ENCODE data around the gene OR5C1.
"Not testable (repeated sequence)": the region's sequence is repeated elsewhere in the genome, so short reads cannot be mapped to it uniquely, and the experiment has no call there.

OR5C1 gene

DNA sequence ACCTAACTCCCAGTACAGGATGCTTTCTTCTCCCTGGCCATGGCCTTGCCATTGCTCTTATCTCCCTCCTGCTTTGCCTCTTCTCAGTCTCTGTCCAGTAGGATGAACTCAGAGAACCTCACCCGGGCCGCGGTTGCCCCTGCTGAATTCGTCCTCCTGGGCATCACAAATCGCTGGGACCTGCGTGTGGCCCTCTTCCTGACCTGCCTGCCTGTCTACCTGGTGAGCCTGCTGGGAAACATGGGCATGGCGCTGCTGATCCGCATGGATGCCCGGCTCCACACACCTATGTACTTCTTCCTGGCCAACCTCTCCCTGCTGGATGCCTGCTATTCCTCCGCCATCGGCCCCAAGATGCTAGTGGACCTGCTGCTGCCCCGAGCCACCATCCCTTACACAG is at the start of gene OR5C1:
Gene OR5C1, plus strand, starts transcription at position 103 of the 400 bp plus-strand sequence. Its CDS starts 0 bp downstream, at position 103.
- no peak for DNase-seq

DNA sequence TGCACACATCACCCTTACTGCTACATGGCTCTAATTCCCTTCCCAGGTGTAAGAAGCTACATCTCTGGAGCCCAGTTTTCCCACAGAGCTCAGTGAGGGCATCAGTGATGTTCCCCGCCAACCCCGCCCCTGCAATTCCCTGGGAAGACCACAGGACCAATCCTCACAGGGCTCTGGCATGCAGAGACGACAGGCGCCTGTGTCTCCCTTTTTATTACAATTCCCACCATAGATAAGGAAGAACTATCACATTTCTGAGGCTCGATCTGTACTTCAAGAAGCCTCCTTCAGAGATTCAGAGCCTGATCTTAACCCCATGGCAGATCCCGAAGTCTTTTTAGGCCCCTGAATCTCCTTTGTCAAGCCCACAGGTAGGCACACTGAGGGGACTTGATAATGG is 46.7 kb upstream of the OR5C1 start, which contains the start of gene OR1L6:
Gene OR1L6, plus strand, starts transcription at position 301 of the 400 bp plus-strand sequence. CDS start 7,545 bp downstream, outside the sequence.
- no peak for DNase-seq

GRCh38 chr9:122754825-122755224 is 33.9 kb upstream of the OR5C1 start:
- DNase-seq: no peak

DNA sequence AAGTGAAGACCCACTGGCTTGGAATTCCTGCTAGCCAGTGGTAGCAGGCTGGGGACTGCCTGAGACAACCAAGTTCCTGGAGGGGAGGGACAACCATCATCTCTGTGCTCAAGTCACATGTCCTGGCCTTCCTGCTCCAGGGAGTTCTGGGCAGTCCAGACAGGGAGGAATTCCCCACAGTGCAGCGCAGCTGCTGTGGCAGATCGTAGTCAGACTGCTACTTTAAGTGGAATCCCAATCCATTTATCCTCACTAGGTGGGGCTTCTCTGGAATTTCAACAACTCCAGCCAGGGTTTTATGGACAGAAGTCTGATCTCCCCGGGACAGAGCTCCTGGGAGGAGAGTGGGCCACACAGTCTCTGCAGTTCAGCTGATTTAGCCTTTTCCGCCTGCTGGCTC is 20.9 kb upstream of the OR5C1 start:
- DNase-seq: no peak

DNA sequence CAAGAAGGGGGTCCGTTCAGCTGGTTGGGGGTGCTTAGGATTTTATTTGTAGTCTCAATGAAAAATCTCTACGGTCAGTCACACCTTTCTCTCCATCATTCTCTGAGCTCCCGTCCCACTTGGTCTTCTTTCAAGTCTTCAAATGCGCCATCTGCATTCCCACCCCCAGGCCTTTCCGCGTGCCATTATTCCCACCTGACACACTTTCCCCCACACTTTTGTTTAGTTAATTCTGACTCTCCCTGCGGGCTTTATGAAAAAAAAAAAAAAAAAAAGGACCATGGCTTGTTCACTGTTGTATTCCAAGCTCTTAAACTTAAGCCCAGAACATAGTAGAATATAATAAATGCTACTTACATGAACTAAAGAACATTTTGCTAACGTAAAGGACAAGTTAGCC is 11.7 kb upstream of the OR5C1 start:
- DNase-seq: no peak

DNA sequence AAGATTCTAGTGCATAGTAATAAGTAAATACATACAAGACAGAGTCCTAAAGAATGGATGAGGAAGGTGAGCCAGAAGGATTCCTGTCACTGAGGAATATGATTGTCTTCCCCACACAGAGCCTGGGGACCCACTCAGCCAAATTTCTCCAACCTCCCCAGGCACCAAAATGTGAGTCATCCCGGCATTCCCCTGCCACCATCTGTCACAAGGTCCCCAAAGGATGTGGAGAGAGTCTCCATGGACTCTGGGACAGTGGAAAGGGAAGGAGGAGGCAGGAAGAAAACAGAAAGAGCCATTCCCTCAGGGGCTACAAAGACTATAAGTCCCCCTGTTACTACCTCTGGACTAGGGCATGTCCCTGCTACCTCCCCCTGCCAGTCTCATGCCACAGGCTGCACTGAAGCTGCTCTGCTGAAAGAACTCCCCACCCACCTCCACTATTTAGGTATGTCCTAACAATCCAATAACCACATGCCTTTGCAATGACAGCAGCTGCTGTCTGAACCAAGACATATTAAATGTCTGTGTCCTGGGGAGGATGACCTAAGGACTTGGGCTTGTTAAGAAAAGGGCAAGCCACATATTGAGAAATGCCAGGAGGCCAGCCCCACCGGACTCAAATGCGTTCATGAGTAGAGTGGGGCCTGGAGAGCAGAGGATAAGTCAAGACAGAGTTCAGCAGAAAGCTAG is 10.7 kb upstream of the OR5C1 start:
- DNase-seq: no peak

GRCh38 chr9:122779181-122779580 is 9.6 kb upstream of the OR5C1 start:
- no peak for DNase-seq

DNA sequence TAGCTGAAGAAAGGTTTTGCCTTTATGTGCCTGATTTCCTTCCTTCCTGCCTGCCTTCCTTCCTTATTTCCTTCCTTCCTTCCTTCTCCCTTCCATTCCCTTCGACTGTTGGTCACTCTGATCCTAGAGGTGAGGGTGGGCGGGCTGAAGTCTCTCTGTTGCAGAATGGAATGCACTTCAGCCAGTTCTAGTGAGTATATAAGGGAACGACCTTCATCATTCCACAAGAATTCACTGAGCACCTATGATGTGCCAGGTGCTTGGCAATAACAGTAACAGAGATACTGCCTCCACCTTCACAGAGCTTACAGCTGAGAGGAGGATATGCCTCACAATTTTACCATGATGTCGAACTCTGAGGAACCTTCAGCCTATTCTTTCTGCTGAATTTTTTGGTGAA is 8.7 kb upstream of the OR5C1 start:
- no peak for DNase-seq

DNA sequence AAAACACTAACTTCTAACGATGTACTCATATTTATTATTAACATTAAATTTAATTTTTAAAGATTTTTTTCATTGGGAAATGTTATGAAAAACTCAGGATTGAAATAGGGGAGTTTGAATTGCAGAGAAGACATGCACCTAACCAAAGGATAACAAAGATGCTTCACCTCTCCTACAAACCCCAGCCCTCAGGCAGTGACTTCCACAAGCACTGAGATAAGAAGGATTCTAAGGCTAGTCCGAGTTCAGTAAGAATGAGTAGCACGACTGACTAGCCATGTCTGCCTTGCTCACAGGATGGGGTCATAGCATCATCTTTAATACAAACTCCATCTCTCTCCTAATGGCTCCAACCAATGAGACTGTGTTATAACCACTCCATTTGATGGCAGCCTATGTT is 7.1 kb upstream of the OR5C1 start:
- DNase-seq: no peak

DNA sequence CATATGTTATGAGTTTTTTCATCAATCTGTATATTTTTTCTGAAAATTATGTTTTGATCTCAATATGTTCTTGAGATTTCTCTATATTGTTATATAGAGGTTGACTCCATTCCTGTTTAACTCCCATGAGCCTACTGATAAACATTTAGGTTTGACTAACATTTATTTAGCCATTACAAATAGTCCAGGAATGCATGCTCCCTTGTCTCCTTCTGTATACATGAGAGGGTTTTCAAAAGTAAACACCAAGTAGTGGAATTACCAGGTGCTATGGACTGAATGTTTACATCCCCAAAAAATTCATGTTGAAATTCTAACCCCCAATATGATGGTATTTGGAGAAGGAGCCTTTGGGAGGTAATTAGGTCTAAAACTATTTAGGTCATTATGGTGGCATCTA is 3.5 kb upstream of the OR5C1 start:
- DNase-seq: no peak

DNA sequence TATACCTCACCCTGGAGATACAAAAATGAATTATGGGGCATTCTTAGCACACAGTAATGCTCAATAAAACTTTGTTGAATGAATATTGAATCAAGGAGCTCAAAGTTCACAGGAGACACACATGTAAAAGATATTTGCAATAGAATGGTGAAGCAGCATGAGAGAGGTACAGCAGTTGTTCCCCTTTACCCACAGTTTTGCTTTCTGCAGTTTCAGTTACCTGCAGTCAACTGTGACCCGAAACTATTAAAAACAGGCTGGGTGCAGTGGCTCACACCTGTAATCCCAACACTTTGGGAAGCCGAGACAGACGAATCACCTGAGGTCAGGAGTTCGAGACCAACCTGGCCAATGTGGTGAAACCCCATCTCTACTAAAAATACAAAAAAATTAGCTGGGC is 2.4 kb upstream of the OR5C1 start:
- DNase-seq: no peak

DNA sequence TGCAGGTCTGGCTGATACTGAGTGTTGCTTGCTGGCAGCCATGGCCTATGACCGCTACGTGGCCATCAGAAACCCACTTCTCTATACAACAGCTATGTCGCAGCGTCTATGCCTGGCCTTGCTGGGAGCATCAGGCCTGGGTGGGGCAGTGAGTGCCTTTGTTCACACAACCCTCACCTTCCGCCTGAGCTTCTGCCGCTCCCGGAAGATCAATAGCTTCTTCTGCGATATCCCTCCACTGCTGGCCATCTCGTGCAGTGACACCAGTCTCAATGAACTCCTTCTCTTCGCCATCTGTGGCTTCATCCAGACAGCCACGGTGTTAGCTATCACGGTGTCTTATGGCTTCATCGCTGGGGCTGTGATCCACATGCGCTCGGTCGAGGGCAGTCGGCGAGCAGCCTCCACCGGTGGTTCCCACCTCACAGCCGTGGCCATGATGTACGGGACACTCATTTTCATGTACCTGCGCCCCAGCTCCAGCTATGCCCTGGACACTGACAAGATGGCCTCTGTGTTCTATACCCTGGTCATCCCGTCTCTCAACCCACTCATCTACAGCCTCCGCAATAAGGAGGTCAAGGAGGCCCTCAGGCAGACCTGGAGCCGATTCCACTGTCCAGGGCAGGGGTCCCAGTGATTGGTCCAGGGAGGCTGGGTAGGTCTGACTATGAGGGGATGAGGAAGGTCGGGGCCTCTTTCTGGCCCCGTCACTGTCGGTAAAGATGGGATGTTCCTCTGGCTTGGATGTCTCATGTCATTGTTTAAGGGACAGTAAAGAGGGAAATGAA is 718 bp downstream of the OR5C1 start:
- DNase-seq: no peak

- DNase-seq: no peak
Observed at GRCh38 chr9:122791872-122792669, 3.3 kb downstream of the OR5C1 start.

GRCh38 chr9:122797316-122798063 is 8.8 kb downstream of the OR5C1 start:
- DNase-seq: no peak

GRCh38 chr9:122800066-122801060 is 11.6 kb downstream of the OR5C1 start, which contains the start of gene OR1K1:
Gene OR1K1, plus strand, starts transcription at chr9:122800123. Its CDS starts 0 bp downstream, at chr9:122800123.
- DNase-seq: no peak

- no peak for DNase-seq
Observed at GRCh38 chr9:122806661-122807060, 17.9 kb downstream of the OR5C1 start.

- DNase-seq: no peak
Observed at GRCh38 chr9:122807271-122807900, 18.7 kb downstream of the OR5C1 start.

DNA sequence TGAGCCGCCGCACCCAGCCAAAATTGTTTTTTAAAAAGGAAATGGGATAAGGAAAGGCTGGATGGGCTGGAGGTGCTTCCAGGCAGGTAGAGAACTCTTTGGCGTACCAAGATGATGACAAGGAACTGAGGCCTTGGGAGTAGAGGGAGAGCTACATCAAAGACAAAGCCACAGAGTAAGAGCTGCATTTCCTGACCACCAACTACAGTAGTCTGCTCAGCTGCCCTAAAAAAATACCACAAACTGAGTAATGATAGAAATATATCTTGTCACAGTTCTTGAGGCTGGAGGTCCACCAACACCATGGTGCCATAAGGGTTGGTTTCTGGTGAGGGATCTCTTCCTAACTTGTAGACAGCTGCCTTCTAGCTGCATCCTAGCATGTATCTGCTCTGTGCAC is 19.4 kb downstream of the OR5C1 start:
- DNase-seq: no peak

- not testable (repeated sequence) for DNase-seq
Observed at GRCh38 chr9:122809261-122809660, 20.5 kb downstream of the OR5C1 start.

GRCh38 chr9:122810306-122810946 is 21.7 kb downstream of the OR5C1 start:
- peak; percentile 80 for DNase-seq
